Measurements from ENCODE around the gene KCNAB1.

DNA sequence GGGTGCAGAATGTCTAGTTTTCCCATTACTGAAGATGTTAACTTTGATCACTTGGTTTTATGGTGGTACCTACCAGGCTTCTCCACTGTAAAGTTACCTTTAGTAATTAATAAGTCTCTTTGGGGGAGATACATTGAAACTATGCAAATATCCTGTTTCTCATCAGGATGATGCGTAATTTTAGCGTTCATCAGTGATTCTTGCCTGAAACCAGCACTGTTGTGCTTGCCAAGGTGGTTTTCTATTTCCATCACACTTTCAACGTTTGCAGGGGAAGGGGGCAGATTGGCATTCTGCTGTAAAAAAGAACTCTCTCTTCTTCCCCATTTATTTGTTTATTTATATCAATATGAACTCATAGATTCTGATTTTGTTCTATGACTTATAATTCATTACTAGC, 373.5 kb downstream of the KCNAB1 start:
- no peak for TF ChIP-seq EP300 (IDR thresholded peaks at IDR 0.05; ENCODE audit: low read depth)
- TF ChIP-seq POLR2A (IDR thresholded peaks at IDR 0.05) = no peak

Measured in transverse colon (tissue), 1 donor.